ENCODE data around the gene OAS3.

DNA sequence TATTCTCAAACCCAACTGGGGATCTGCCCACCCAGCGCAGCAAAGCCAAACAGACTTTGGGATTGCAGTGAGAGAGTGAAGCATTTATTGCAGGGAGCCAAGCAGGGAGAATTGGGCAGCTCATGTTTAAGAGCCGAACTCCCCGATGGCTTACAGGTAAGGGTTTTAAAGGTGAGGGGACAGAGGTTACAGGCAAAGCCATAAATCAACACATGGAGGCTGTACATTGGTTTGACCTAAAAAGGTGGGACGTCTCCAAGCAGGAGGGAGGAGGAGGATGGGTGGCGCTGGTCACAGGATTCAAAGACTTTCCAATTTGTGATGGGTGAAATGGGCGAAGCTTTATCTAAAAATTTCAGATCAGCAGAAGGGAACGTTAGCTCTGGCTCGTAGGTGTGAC is 58.2 kb downstream of the OAS3 start:
- TF ChIP-seq, protein P1, sequence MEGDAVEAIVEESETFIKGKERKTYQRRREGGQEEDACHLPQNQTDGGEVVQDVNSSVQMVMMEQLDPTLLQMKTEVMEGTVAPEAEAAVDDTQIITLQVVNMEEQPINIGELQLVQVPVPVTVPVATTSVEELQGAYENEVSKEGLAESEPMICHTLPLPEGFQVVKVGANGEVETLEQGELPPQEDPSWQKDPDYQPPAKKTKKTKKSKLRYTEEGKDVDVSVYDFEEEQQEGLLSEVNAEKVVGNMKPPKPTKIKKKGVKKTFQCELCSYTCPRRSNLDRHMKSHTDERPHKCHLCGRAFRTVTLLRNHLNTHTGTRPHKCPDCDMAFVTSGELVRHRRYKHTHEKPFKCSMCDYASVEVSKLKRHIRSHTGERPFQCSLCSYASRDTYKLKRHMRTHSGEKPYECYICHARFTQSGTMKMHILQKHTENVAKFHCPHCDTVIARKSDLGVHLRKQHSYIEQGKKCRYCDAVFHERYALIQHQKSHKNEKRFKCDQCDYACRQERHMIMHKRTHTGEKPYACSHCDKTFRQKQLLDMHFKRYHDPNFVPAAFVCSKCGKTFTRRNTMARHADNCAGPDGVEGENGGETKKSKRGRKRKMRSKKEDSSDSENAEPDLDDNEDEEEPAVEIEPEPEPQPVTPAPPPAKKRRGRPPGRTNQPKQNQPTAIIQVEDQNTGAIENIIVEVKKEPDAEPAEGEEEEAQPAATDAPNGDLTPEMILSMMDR (IDR thresholded peaks at IDR 0.05), result no peak
- no peak for TF ChIP-seq POLR2A (IDR thresholded peaks at IDR 0.05)

All from testis (tissue), 2 donors.